OCI-LY7 (cell line): ENCODE results near the gene ARID5B. TPM values are rescaled to one million over a fixed set of nuclear protein-coding genes. Genes with fewer than 3 reads are reported as not detected.

Experiments used
- BruUV-seq: library from RNA; stranded (reverse); fragments of 400-500 nt; replicated peaks from 2 replicates; lab custom pipeline; 2021; lab: Mats Ljungman, UMichigan
- CTCF ChIA-PET: fragments of 300-600 bp; sonication (Branson Sonifier 250); formaldehyde crosslinking; loops from one replicate; lab custom pipeline; 2022; ENCODE audit warnings: antibody characterized with exemption; ENCODE audit not compliant: unreplicated experiment; lab: Charles Lee
- POLR2A ChIA-PET: fragments of 300-600 bp; sonication (Branson Sonifier 250); formaldehyde crosslinking; loops from one replicate; lab custom pipeline; 2022; ENCODE audit warnings: antibody characterized with exemption; lab: Charles Lee
- DNase-seq: peaks from one replicate; pipeline ENCODE4 v3.0.0-alpha.2; 2015; ENCODE audit warnings: low spot score
- H2AFZ ChIP-seq: fragments of 200-600 bp; sonication (generic), shearing (Covaris generic); 2 replicates; pipeline ENCODE4 v1.6.1; 2014; ENCODE audit warnings: mild to moderate bottlenecking, antibody characterized with exemption, low read length, moderate library complexity
- H3K27ac ChIP-seq: fragments of 200-600 bp; sonication (generic); 2 replicates; pipeline ENCODE4 v1.5.1; 2014; ENCODE audit warnings: mixed run types, low read depth, mild to moderate bottlenecking, moderate library complexity, low read length, inconsistent platforms; ENCODE audit not compliant: poor library complexity, severe bottlenecking
- H3K36me3 ChIP-seq: fragments of 200-600 bp; sonication (generic); 2 replicates; pipeline ENCODE4 v1.6.1; 2014; ENCODE audit warnings: mild to moderate bottlenecking, antibody characterized with exemption, low read length, moderate library complexity, mixed read lengths; ENCODE audit not compliant: insufficient read depth
- H3K4me1 ChIP-seq: fragments of 200-600 bp; sonication (generic); 2 replicates; pipeline ENCODE4 v1.5.1; 2014; ENCODE audit warnings: mild to moderate bottlenecking, low read length; ENCODE audit not compliant: insufficient read depth, poor library complexity, severe bottlenecking
- H3K4me2 ChIP-seq: fragments of 200-600 bp; sonication (generic); 2 replicates; pipeline ENCODE4 v1.6.1; 2014; ENCODE audit warnings: mild to moderate bottlenecking, low read length
- H3K4me3 ChIP-seq: fragments of 200-600 bp; sonication (generic); 2 replicates; pipeline ENCODE4 v1.5.1; 2014; ENCODE audit warnings: mild to moderate bottlenecking, low read depth, low read length; ENCODE audit not compliant: poor library complexity, severe bottlenecking
- H3K79me2 ChIP-seq: fragments of 200-600 bp; sonication (generic); 2 replicates; pipeline ENCODE4 v1.6.1; 2016; ENCODE audit warnings: low read depth, mild to moderate bottlenecking, low read length, moderate library complexity, mixed read lengths; ENCODE audit not compliant: insufficient read depth
- H3K9me2 ChIP-seq: fragments of 200-600 bp; sonication (generic); 2 replicates; pipeline ENCODE4 v1.6.1; 2016; ENCODE audit warnings: mild to moderate bottlenecking, low read length, mixed read lengths; ENCODE audit not compliant: insufficient read depth
- H3K9me3 ChIP-seq: fragments of 200-600 bp; sonication (generic); 2 replicates; pipeline ENCODE4 v1.6.1; 2014; ENCODE audit warnings: mild to moderate bottlenecking, mixed run types, low read length, mixed read lengths
- H4K20me1 ChIP-seq: fragments of 200-600 bp; sonication (generic); 2 replicates; pipeline ENCODE4 v1.6.1; 2014; ENCODE audit warnings: mild to moderate bottlenecking, antibody characterized with exemption, low read length, moderate library complexity, mixed read lengths; ENCODE audit not compliant: insufficient read depth
- CTCF ChIP-seq: fragments of 200-600 bp; sonication (generic); conservative IDR thresholded peaks from 2 replicates; pipeline ENCODE4 v1.5.1; 2014; ENCODE audit warnings: mild to moderate bottlenecking, antibody characterized with exemption, low read length, moderate library complexity, mixed read lengths
- EZH2phosphoT487 ChIP-seq: fragments of 200-600 bp; sonication (generic); IDR thresholded peaks from 2 replicates; pipeline ENCODE4 v1.6.1; 2018; ENCODE audit warnings: low read depth, borderline replicate concordance, mild to moderate bottlenecking, mixed run types, antibody characterized with exemption, low read length, moderate library complexity, mixed read lengths
- intact Hi-C: fragments of 100-400 bp; cut with micrococcal nuclease; formaldehyde crosslinking; loops from one replicate; pipeline ENCODE4 v1.10.0; 2022; ENCODE audit not compliant: unreplicated experiment
- total RNA-seq, 2 experiments: library from RNA; depleted of rRNA in 1 of 2; stranded (reverse); fragments of >200 nt in 1 of 2; shearing (Covaris generic) in 1 of 2; gene quantifications; 2 replicates each; pipeline ENCODE4 v1.2.3, GENCODE V29; 2014 to 2022

ARID5B gene
- total RNA-seq, 2 experiments from 2014 or later = 38.0 to 56.7 TPM

GRCh38 chr10:61905837-61906561, 4.5 kb downstream of the ARID5B start:
- no peak overlapping the region for H3K4me3 ChIP-seq
- H3K36me3 ChIP-seq = peaks cover 43% of the 10 kb centered on the region
- peaks cover 39% of the 10 kb centered on the region for H3K4me1 ChIP-seq
- ChIA-PET CTCF (interaction anchor here (0.7 kb wide), 1 partner anchor 31 kb away, joined by 3 read pairs; no protein-coding TSS in a partner anchor), POLR2A (interaction anchor here (0.6 to 12.7 kb wide), 14 partner anchors 10 to 352 kb away, joined by 3 to 284 read pairs (median 4); no protein-coding TSS in a partner anchor)
- no peaks in the 10 kb centered on the region for H4K20me1 ChIP-seq
- TF ChIP-seq EZH2phosphoT487 = no peak
- TF ChIP-seq CTCF = no peak
- BruUV-seq = no TSS peak
- peak overlapping the region; percentile 93 for H3K4me2 ChIP-seq
- H3K79me2 ChIP-seq = peaks cover 92% of the 10 kb centered on the region
- intact Hi-C loops = loop anchor here (5.0 kb wide), 1 partner anchor 261 kb away; no protein-coding TSS in a partner anchor
- no peak overlapping the region for H3K27ac ChIP-seq
- H2AFZ ChIP-seq = no peak overlapping the region
- DNase-seq = no peak
- H3K9me2 ChIP-seq = no peaks in the 10 kb centered on the region
- no peaks in the 10 kb centered on the region for H3K9me3 ChIP-seq

- CTCF ChIA-PET = no interaction called here
- Histone ChIP-seq H3K9me3 (no peaks in the 10 kb centered on the region), H2AFZ (no peak overlapping the region), H3K4me1 (peaks cover 39% of the 10 kb centered on the region), H3K4me3 (no peak overlapping the region), H3K9me2 (no peaks in the 10 kb centered on the region), H3K4me2 (peak overlapping the region; percentile 27; the same call in 1 of the 2 replicates), H3K36me3 (peaks cover 47% of the 10 kb centered on the region), H4K20me1 (no peaks in the 10 kb centered on the region), H3K79me2 (peaks cover 93% of the 10 kb centered on the region), H3K27ac (no peak overlapping the region)
- no TSS peak for BruUV-seq
- TF ChIP-seq CTCF (no peak), EZH2phosphoT487 (no peak)
- POLR2A ChIA-PET = interaction anchor here (0.7 to 12.7 kb wide), 11 partner anchors 9 to 339 kb away, joined by 3 to 284 read pairs (median 5); no protein-coding TSS in a partner anchor
- no peak for DNase-seq
- intact Hi-C loops = loop anchor here (5.0 kb wide), 1 partner anchor 261 kb away; no protein-coding TSS in a partner anchor
Measured at GRCh38 chr10:61906562-61906901, 5.0 kb downstream of the ARID5B start.
